WTC11 (cell line): Measurements from ENCODE around the gene CEP152. TPM values are rescaled to one million over a fixed set of nuclear protein-coding genes. Genes with fewer than 3 reads are reported as not detected.

Experiments used
- ATAC-seq: fragments of 200-7000 bp; cut with Tn5 transposase; 2 replicates; pipeline ENCODE4 v1.10.0; 2021; ENCODE audit warnings: mild to moderate bottlenecking, moderate library complexity
- CTCF ChIA-PET: fragments of 300-600 bp; sonication (Branson Sonifier 250); formaldehyde crosslinking; loops from one replicate; lab custom pipeline; 2021; ENCODE audit warnings: antibody characterized with exemption; lab: Charles Lee
- POLR2A ChIA-PET: fragments of 350-600 bp; sonication (Branson Sonifier 250); formaldehyde crosslinking; loops from one replicate; lab custom pipeline; 2021; ENCODE audit warnings: antibody characterized with exemption; lab: Charles Lee
- DNase-seq: peaks from one replicate; pipeline ENCODE4 v3.0.0; 2021; ENCODE audit warnings: low spot score
- H3K27ac Mint-ChIP-seq: 2 replicates; pipeline ENCODE4 v1.8.0; 2021; ENCODE audit warnings: mixed read lengths
- H3K27me3 Mint-ChIP-seq: 2 replicates; pipeline ENCODE4 v1.8.0; 2021; ENCODE audit warnings: low read depth, mild to moderate bottlenecking, moderate library complexity, mixed read lengths
- H3K36me3 Mint-ChIP-seq: 2 replicates; pipeline ENCODE4 v1.8.0; 2021; ENCODE audit warnings: mixed read lengths
- H3K4me1 Mint-ChIP-seq: 2 replicates; pipeline ENCODE4 v1.8.0; 2022; ENCODE audit warnings: mixed read lengths
- H3K4me3 Mint-ChIP-seq: 2 replicates; pipeline ENCODE4 v1.8.0; 2021; ENCODE audit warnings: mild to moderate bottlenecking, moderate library complexity, mixed read lengths
- H3K9me3 Mint-ChIP-seq: 2 replicates; pipeline ENCODE4 v1.8.0; 2021; ENCODE audit warnings: mixed read lengths
- ATF1 ChIP-seq: sonication (generic); formaldehyde crosslinking; IDR thresholded peaks from 2 replicates; pipeline ENCODE4 v1.8.1; 2023; ENCODE audit warnings: mild to moderate bottlenecking, moderate library complexity, missing genetic modification reagents
- CREB1 ChIP-seq: sonication (generic); formaldehyde crosslinking; IDR thresholded peaks from 2 replicates; pipeline ENCODE4 v1.8.0; 2023; ENCODE audit warnings: mild to moderate bottlenecking, missing genetic modification reagents
- CREM ChIP-seq: sonication (generic); formaldehyde crosslinking; IDR thresholded peaks from 2 replicates; pipeline ENCODE4 v1.8.1; 2022; ENCODE audit warnings: mild to moderate bottlenecking, missing genetic modification reagents, moderate library complexity
- ESRRA ChIP-seq: sonication (generic); formaldehyde crosslinking; IDR thresholded peaks from 2 replicates; pipeline ENCODE4 v1.8.1; 2022; ENCODE audit warnings: mild to moderate bottlenecking, missing genetic modification reagents, borderline replicate concordance
- GRHL2 ChIP-seq: fragments of 250-450 bp; sonication (Bioruptor Pico); IDR thresholded peaks from 2 replicates; pipeline ENCODE4 v1.8.0; 2022; ENCODE audit warnings: mild to moderate bottlenecking, moderate library complexity; ENCODE audit not compliant: insufficient replicate concordance, severe bottlenecking
- HMGA2 ChIP-seq: fragments of 250-450 bp; sonication (Bioruptor Pico); IDR thresholded peaks from 2 replicates; pipeline ENCODE4 v1.4.0; 2021; ENCODE audit warnings: mild to moderate bottlenecking, moderate library complexity
- IRF1 ChIP-seq: sonication (generic); formaldehyde crosslinking; IDR thresholded peaks from 2 replicates; pipeline ENCODE4 v1.8.0; 2023; ENCODE audit warnings: missing genetic modification reagents
- MXD4 ChIP-seq: fragments of 250-450 bp; sonication (Bioruptor Pico); IDR thresholded peaks from 2 replicates; pipeline ENCODE4 v1.8.0; 2021; ENCODE audit warnings: mild to moderate bottlenecking, moderate library complexity, borderline replicate concordance
- NFE2L1 ChIP-seq: sonication (generic); formaldehyde crosslinking; IDR thresholded peaks from 2 replicates; pipeline ENCODE4 v1.8.1; 2023; ENCODE audit warnings: missing genetic modification reagents
- RORB ChIP-seq: fragments of 250-450 bp; sonication (Bioruptor Pico); IDR thresholded peaks from 2 replicates; pipeline ENCODE4 v1.9.0; 2021; ENCODE audit warnings: mild to moderate bottlenecking
- SOX15 ChIP-seq: fragments of 250-450 bp; sonication (Bioruptor Pico); IDR thresholded peaks from 2 replicates; pipeline ENCODE4 v1.9.0; 2021; ENCODE audit warnings: mild to moderate bottlenecking
- TEAD4 ChIP-seq: sonication (generic); formaldehyde crosslinking; IDR thresholded peaks from 2 replicates; pipeline ENCODE4 v1.8.0; 2022; ENCODE audit warnings: mild to moderate bottlenecking, missing genetic modification reagents
- ZNF416 ChIP-seq: fragments of 250-450 bp; sonication (Bioruptor Pico); IDR thresholded peaks from 2 replicates; pipeline ENCODE4 v1.9.0; 2021; ENCODE audit warnings: mild to moderate bottlenecking, inconsistent platforms
- total RNA-seq: library from RNA; stranded (reverse); gene quantifications from 3 replicates; pipeline ENCODE4 v1.2.3, GENCODE V29; 2021
- TF ChIP-seq, protein P1 (sequence below): sonication (generic); formaldehyde crosslinking; IDR thresholded peaks from 2 replicates; pipeline ENCODE4 v1.8.1; 2023; ENCODE audit warnings: mild to moderate bottlenecking, moderate library complexity, missing genetic modification reagents
- TF ChIP-seq, protein P2 (sequence below): sonication (generic); formaldehyde crosslinking; IDR thresholded peaks from 2 replicates; pipeline ENCODE4 v1.8.0; 2023; ENCODE audit warnings: mild to moderate bottlenecking, missing genetic modification reagents
- TF ChIP-seq, protein P3 (sequence below): sonication (generic); formaldehyde crosslinking; IDR thresholded peaks from 2 replicates; pipeline ENCODE4 v1.8.1; 2022; ENCODE audit warnings: low read depth, mild to moderate bottlenecking, moderate library complexity, missing genetic modification reagents, borderline replicate concordance
- TF ChIP-seq, protein P4 (sequence below): sonication (generic); formaldehyde crosslinking; IDR thresholded peaks from 2 replicates; pipeline ENCODE4 v1.8.1; 2022; ENCODE audit warnings: mild to moderate bottlenecking, missing genetic modification reagents, moderate library complexity, borderline replicate concordance
- TF ChIP-seq, protein P5 (sequence below): fragments of 200-600 bp; IDR thresholded peaks from 2 replicates; pipeline ENCODE4 v1.8.0; 2022; ENCODE audit warnings: antibody characterized with exemption
- TF ChIP-seq, protein P6 (sequence below): sonication (generic); formaldehyde crosslinking; IDR thresholded peaks from 2 replicates; pipeline ENCODE4 v1.8.0; 2022; ENCODE audit warnings: mild to moderate bottlenecking, missing genetic modification reagents

The CEP152 gene
- total RNA-seq, 1 experiment from 2014 or later: 16.7 TPM

DNA sequence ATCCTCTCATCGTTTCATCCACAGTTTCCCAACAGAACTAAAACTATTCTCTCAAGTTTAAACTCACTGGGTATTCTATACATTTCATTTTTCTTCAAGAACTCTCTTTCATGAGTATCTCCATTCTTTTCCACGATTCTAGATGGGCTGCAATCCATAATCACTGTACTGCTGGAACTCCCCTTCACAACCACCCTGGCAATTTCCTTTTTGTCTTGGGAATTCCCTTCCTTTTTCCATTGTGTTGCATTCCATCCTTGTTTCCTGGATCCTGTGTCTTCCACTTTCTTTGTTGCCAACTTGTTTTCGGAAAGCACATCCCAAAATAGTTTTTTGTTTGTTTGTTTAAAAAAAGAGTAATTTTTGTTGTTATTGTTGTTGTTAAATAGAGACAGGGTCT, 98.3 kb downstream of the CEP152 start:
- Mint-ChIP-seq H3K27me3 (no peaks in the 10 kb centered on the region), H3K4me3 (no peak overlapping the region), H3K27ac (0 out of 2 replicates have a peak overlapping the region, but pooled peaks have one; percentile 16), H3K4me1 (no peaks in the 10 kb centered on the region), H3K9me3 (peaks cover 17% of the 10 kb centered on the region), H3K36me3 (peaks cover 20% of the 10 kb centered on the region)
- ATAC-seq (no peak), DNase-seq (no peak)
- CTCF ChIA-PET: no interaction called here
- POLR2A ChIA-PET: no interaction called here
- TF ChIP-seq MXD4 (CRISPR knock-in tag): no peak
- TF ChIP-seq, protein P1, sequence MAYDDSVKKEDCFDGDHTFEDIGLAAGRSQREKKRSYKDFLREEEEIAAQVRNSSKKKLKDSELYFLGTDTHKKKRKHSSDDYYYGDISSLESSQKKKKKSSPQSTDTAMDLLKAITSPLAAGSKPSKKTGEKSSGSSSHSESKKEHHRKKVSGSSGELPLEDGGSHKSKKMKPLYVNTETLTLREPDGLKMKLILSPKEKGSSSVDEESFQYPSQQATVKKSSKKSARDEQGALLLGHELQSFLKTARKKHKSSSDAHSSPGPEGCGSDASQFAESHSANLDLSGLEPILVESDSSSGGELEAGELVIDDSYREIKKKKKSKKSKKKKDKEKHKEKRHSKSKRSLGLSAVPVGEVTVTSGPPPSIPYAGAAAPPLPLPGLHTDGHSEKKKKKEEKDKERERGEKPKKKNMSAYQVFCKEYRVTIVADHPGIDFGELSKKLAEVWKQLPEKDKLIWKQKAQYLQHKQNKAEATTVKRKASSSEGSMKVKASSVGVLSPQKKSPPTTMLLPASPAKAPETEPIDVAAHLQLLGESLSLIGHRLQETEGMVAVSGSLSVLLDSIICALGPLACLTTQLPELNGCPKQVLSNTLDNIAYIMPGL (CRISPR knock-in tag): no peak
- no peak for TF ChIP-seq SOX15 (CRISPR knock-in tag)
- TF ChIP-seq HMGA2 (CRISPR knock-in tag): no peak
- TF ChIP-seq ESRRA (CRISPR knock-in tag): no peak
- TF ChIP-seq CREM: no peak
- TF ChIP-seq, protein P2, sequence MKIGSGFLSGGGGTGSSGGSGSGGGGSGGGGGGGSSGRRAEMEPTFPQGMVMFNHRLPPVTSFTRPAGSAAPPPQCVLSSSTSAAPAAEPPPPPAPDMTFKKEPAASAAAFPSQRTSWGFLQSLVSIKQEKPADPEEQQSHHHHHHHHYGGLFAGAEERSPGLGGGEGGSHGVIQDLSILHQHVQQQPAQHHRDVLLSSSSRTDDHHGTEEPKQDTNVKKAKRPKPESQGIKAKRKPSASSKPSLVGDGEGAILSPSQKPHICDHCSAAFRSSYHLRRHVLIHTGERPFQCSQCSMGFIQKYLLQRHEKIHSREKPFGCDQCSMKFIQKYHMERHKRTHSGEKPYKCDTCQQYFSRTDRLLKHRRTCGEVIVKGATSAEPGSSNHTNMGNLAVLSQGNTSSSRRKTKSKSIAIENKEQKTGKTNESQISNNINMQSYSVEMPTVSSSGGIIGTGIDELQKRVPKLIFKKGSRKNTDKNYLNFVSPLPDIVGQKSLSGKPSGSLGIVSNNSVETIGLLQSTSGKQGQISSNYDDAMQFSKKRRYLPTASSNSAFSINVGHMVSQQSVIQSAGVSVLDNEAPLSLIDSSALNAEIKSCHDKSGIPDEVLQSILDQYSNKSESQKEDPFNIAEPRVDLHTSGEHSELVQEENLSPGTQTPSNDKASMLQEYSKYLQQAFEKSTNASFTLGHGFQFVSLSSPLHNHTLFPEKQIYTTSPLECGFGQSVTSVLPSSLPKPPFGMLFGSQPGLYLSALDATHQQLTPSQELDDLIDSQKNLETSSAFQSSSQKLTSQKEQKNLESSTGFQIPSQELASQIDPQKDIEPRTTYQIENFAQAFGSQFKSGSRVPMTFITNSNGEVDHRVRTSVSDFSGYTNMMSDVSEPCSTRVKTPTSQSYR (CRISPR knock-in tag): no peak
- no peak for TF ChIP-seq GRHL2 (CRISPR knock-in tag)
- no peak for TF ChIP-seq ATF1 (CRISPR knock-in tag)
- TF ChIP-seq NFE2L1 (CRISPR knock-in tag): no peak

- peaks cover 21% of the 10 kb centered on the region for H3K9me3 Mint-ChIP-seq
Measured at GRCh38 chr15:48710952-48711495, 99.8 kb downstream of the CEP152 start.

More at GRCh38 chr15:48710952-48711495, 99.8 kb downstream of the CEP152 start:
- no peak overlapping the region for H3K4me3 Mint-ChIP-seq
- TF ChIP-seq, protein P3, sequence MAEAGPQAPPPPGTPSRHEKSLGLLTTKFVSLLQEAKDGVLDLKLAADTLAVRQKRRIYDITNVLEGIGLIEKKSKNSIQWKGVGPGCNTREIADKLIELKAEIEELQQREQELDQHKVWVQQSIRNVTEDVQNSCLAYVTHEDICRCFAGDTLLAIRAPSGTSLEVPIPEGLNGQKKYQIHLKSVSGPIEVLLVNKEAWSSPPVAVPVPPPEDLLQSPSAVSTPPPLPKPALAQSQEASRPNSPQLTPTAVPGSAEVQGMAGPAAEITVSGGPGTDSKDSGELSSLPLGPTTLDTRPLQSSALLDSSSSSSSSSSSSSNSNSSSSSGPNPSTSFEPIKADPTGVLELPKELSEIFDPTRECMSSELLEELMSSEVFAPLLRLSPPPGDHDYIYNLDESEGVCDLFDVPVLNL (CRISPR knock-in tag): no peak
- TF ChIP-seq TEAD4 (CRISPR knock-in tag) (no peak), ZNF416 (no peak), IRF1 (no peak), GRHL2 (CRISPR knock-in tag) (no peak), RORB (no peak), CREB1 (CRISPR knock-in tag) (no peak)
- TF ChIP-seq, protein P4, sequence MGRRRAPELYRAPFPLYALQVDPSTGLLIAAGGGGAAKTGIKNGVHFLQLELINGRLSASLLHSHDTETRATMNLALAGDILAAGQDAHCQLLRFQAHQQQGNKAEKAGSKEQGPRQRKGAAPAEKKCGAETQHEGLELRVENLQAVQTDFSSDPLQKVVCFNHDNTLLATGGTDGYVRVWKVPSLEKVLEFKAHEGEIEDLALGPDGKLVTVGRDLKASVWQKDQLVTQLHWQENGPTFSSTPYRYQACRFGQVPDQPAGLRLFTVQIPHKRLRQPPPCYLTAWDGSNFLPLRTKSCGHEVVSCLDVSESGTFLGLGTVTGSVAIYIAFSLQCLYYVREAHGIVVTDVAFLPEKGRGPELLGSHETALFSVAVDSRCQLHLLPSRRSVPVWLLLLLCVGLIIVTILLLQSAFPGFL (CRISPR knock-in tag): no peak
- TF ChIP-seq, protein P5, sequence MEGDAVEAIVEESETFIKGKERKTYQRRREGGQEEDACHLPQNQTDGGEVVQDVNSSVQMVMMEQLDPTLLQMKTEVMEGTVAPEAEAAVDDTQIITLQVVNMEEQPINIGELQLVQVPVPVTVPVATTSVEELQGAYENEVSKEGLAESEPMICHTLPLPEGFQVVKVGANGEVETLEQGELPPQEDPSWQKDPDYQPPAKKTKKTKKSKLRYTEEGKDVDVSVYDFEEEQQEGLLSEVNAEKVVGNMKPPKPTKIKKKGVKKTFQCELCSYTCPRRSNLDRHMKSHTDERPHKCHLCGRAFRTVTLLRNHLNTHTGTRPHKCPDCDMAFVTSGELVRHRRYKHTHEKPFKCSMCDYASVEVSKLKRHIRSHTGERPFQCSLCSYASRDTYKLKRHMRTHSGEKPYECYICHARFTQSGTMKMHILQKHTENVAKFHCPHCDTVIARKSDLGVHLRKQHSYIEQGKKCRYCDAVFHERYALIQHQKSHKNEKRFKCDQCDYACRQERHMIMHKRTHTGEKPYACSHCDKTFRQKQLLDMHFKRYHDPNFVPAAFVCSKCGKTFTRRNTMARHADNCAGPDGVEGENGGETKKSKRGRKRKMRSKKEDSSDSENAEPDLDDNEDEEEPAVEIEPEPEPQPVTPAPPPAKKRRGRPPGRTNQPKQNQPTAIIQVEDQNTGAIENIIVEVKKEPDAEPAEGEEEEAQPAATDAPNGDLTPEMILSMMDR: no peak
- TF ChIP-seq, protein P6, sequence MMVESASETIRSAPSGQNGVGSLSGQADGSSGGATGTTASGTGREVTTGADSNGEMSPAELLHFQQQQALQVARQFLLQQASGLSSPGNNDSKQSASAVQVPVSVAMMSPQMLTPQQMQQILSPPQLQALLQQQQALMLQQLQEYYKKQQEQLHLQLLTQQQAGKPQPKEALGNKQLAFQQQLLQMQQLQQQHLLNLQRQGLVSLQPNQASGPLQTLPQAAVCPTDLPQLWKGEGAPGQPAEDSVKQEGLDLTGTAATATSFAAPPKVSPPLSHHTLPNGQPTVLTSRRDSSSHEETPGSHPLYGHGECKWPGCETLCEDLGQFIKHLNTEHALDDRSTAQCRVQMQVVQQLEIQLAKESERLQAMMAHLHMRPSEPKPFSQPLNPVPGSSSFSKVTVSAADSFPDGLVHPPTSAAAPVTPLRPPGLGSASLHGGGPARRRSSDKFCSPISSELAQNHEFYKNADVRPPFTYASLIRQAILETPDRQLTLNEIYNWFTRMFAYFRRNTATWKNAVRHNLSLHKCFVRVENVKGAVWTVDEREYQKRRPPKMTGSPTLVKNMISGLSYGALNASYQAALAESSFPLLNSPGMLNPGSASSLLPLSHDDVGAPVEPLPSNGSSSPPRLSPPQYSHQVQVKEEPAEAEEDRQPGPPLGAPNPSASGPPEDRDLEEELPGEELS (CRISPR knock-in tag): no peak
- no peak overlapping the region for H3K27ac Mint-ChIP-seq
- peaks cover 8% of the 10 kb centered on the region for H3K36me3 Mint-ChIP-seq
- ATAC-seq (no peak), DNase-seq (no peak)
- ChIA-PET CTCF (interaction anchor here (1.0 kb wide), 1 partner anchor 374 kb away, joined by 3 read pairs; no protein-coding TSS in a partner anchor), POLR2A (no interaction called here)
- H3K27me3 Mint-ChIP-seq: no peaks in the 10 kb centered on the region
- H3K4me1 Mint-ChIP-seq: no peaks in the 10 kb centered on the region
